ENCODE measurements around the gene PTTG1IP. TPM values are rescaled to one million over a fixed set of nuclear protein-coding genes. Genes with fewer than 3 reads are reported as not detected.

The PTTG1IP gene
- total RNA-seq, 6 experiments from 2014 or later: 54.3 to 195 (median 140) TPM

DNA sequence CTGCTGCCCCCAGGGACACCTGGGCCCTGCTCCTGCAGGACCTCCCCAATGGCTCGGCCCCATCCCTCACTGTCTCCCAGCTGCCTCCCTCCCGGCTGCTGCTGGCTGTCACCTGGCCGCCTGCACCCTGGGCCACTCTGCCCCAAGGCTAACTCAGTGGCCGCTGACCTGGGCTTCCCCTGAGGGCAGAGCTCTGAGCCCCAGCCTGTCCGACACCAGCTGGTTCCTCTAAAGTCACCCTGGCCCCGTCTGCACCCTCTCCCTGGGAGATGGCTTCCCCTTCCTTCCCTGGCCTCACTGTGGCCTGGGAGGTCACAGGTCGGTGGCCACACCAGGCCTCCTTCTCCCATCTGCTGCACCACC is 32.2 kb upstream of the PTTG1IP start:
- Histone ChIP-seq H3K36me3 (no peaks in the 10 kb centered on the region), H3K27ac (no peak overlapping the region), H3K4me3 (no peak overlapping the region), H3K4me1 (peaks cover 0 to 8% (median 4%) of the 10 kb centered on the region in 4 donors), H3K27me3 (no peaks in the 10 kb centered on the region), H3K9me3 (no peaks in the 10 kb centered on the region)
- TF ChIP-seq POLR2A (IDR thresholded peaks at IDR 0.05): no peak
- TF ChIP-seq, protein P1, sequence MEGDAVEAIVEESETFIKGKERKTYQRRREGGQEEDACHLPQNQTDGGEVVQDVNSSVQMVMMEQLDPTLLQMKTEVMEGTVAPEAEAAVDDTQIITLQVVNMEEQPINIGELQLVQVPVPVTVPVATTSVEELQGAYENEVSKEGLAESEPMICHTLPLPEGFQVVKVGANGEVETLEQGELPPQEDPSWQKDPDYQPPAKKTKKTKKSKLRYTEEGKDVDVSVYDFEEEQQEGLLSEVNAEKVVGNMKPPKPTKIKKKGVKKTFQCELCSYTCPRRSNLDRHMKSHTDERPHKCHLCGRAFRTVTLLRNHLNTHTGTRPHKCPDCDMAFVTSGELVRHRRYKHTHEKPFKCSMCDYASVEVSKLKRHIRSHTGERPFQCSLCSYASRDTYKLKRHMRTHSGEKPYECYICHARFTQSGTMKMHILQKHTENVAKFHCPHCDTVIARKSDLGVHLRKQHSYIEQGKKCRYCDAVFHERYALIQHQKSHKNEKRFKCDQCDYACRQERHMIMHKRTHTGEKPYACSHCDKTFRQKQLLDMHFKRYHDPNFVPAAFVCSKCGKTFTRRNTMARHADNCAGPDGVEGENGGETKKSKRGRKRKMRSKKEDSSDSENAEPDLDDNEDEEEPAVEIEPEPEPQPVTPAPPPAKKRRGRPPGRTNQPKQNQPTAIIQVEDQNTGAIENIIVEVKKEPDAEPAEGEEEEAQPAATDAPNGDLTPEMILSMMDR (IDR thresholded peaks at IDR 0.05): no peak
- WGBS (ENCODE audit: insufficient coverage, low coverage, low lambda C conversion rate, missing lambda C conversion rate): 60% methylated on average over 1 of the region's 7 CpGs
- ATAC-seq (peak; percentile 10 to 39 (median 14)), DNase-seq (no peak)
- intact Hi-C loops (cut with DNase I): loop anchor here in 1 of 2 donors (10.0 kb wide), 1 partner anchor 101 kb away; the partner anchor contains the start of gene UBE2G2

- ATAC-seq (no peak), DNase-seq (no peak)
- no peaks in the 10 kb centered on the region for H3K36me3 ChIP-seq
- no peak overlapping the region for H3K4me3 ChIP-seq
- H3K27me3 ChIP-seq: no peaks in the 10 kb centered on the region
- intact Hi-C loops (cut with DNase I): loop anchor here in 1 of 2 donors (10.0 kb wide), 1 partner anchor 100 kb away; the partner anchor contains the start of gene UBE2G2
- H3K27ac ChIP-seq: no peak overlapping the region
- WGBS (ENCODE audit: insufficient coverage, low coverage, low lambda C conversion rate, missing lambda C conversion rate): 100% methylated on average over 5 of the region's 22 CpGs
- TF ChIP-seq, protein P1 (IDR thresholded peaks at IDR 0.05): no peak
- TF ChIP-seq POLR2A (IDR thresholded peaks at IDR 0.05): no peak
- H3K4me1 ChIP-seq: peaks cover 0 to 3% (median 1%) of the 10 kb centered on the region in 4 donors
- no peaks in the 10 kb centered on the region for H3K9me3 ChIP-seq
Measured at GRCh38 chr21:44905016-44905727, 31.7 kb upstream of the PTTG1IP start.

DNA sequence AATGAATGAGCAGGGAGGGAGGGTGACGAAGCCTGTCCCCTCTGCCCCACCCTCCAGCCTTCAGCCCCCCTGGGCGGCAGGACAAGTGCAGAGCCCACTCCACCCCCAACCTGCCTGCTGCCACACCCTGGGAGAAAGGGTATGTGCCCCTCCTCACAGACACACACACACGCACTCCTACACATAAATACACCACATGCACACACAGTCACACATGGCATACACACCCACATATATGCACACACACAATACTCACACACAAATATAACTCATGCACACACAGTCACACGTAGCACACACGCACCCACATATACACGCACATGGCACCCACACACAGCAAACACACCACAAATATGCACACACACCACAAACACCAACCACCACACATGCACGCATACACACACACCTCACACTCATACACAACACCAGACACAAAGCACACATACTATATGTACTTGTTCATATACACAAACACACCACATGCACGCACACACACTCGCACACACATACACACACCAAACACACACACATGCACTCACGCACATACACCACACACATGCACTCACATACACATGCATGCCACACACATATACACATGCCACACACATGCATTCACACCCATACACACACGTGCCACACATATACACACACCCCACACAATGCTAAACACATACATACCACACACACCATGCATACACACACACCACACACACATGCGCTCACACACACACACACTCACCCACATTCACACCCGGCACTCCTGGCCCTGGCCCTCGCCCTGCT is 30.8 kb upstream of the PTTG1IP start:
- H3K4me1 ChIP-seq: no peaks in the 10 kb centered on the region
- H3K27ac ChIP-seq: no peak overlapping the region
- WGBS (ENCODE audit: insufficient coverage, low coverage, low lambda C conversion rate, missing lambda C conversion rate): 86% methylated on average over 10 of the region's 14 CpGs
- intact Hi-C loops (cut with DNase I): loop anchor here in 1 of 2 donors (10.0 kb wide), 1 partner anchor 100 kb away; the partner anchor contains the start of gene UBE2G2
- H3K9me3 ChIP-seq: no peaks in the 10 kb centered on the region
- no peaks in the 10 kb centered on the region for H3K27me3 ChIP-seq
- no peaks in the 10 kb centered on the region for H3K36me3 ChIP-seq
- TF ChIP-seq, protein P1 (IDR thresholded peaks at IDR 0.05): no peak
- TF ChIP-seq POLR2A (IDR thresholded peaks at IDR 0.05): no peak
- ATAC-seq (no peak), DNase-seq (peak in 1 of 3 donors; percentile 7)
- H3K4me3 ChIP-seq: no peak overlapping the region

- DNase-seq: peak in 2 of 3 donors; percentile 16 to 52
- no CpG with 5 or more reads among the region's 22 CpGs for WGBS (ENCODE audit: insufficient coverage, low coverage, low lambda C conversion rate, missing lambda C conversion rate)
- Histone ChIP-seq H3K36me3 (no peaks in the 10 kb centered on the region), H3K27me3 (no peaks in the 10 kb centered on the region), H3K27ac (no peak overlapping the region), H3K9me3 (no peaks in the 10 kb centered on the region), H3K4me1 (no peaks in the 10 kb centered on the region), H3K4me3 (no peak overlapping the region)
- TF ChIP-seq, protein P1 (IDR thresholded peaks at IDR 0.05): no peak
- no peak for TF ChIP-seq POLR2A (IDR thresholded peaks at IDR 0.05)
- ATAC-seq: no peak
- intact Hi-C loops (cut with DNase I): loop anchor here in 1 of 2 donors (10.0 kb wide), 1 partner anchor 99 kb away; the partner anchor contains the start of gene UBE2G2
Measured at GRCh38 chr21:44903689-44904088, 30.2 kb upstream of the PTTG1IP start.
